Neural progenitor cell (in vitro differentiated cells): ENCODE results near the gene PAQR6. TPM values are rescaled to one million over a fixed set of nuclear protein-coding genes. Genes with fewer than 3 reads are reported as not detected.
A peak's percentile ranks its signal among the peaks of the same experiment; 100 is the strongest.
"Not testable (repeated sequence)": the region's sequence is repeated elsewhere in the genome, so short reads cannot be mapped to it uniquely, and the experiment has no call there.

Experiments used
- DNase-seq: peaks from one replicate; pipeline ENCODE4 v3.0.0-alpha.2; 2016; ENCODE audit warnings: low spot score
- H2AFZ ChIP-seq: fragments of 200-600 bp; sonication (generic); replicated peaks from 2 replicates; pipeline ENCODE4 v1.6.1; 2016; ENCODE audit warnings: antibody characterized with exemption
- H3F3A ChIP-seq: fragments of 200-600 bp; sonication (generic); 2 replicates; pipeline ENCODE4 v1.6.1; 2016; ENCODE audit warnings: antibody characterized with exemption, low read depth
- H3K27ac ChIP-seq: fragments of 200-600 bp; sonication (generic); 2 replicates; pipeline ENCODE4 v1.5.1; 2016; ENCODE audit warnings: mild to moderate bottlenecking
- H3K27me3 ChIP-seq: fragments of 200-600 bp; sonication (generic); 2 replicates; pipeline ENCODE4 v1.6.1; 2016; ENCODE audit warnings: mild to moderate bottlenecking, moderate library complexity
- H3K36me3 ChIP-seq: fragments of 200-600 bp; sonication (generic); 2 replicates; pipeline ENCODE4 v1.5.1; 2016
- H3K4me1 ChIP-seq: fragments of 200-600 bp; sonication (generic); 2 replicates; pipeline ENCODE4 v1.6.1; 2016; ENCODE audit warnings: mixed run types
- H3K4me2 ChIP-seq: fragments of 200-600 bp; sonication (generic); 2 replicates; pipeline ENCODE4 v1.6.1; 2016
- H3K4me3 ChIP-seq: fragments of 200-600 bp; sonication (generic); 2 replicates; pipeline ENCODE4 v1.5.1; 2016
- H3K79me2 ChIP-seq: fragments of 200-600 bp; sonication (generic); 2 replicates; pipeline ENCODE4 v1.6.1; 2016; ENCODE audit warnings: low read depth
- H3K9ac ChIP-seq: fragments of 200-600 bp; sonication (generic); 2 replicates; pipeline ENCODE4 v1.6.1; 2016
- H3K9me3 ChIP-seq: fragments of 200-600 bp; sonication (generic); 2 replicates; pipeline ENCODE4 v1.5.1; 2016; ENCODE audit warnings: low read depth
- H4K20me1 ChIP-seq: fragments of 200-600 bp; sonication (generic); 2 replicates; pipeline ENCODE4 v1.6.1; 2016; ENCODE audit warnings: low read depth
- H3K27ac Mint-ChIP-seq: 3 replicates; pipeline ENCODE4 v1.8.0; 2021; ENCODE audit warnings: mixed read lengths
- H3K27me3 Mint-ChIP-seq: 2 replicates; pipeline ENCODE4 v1.8.0; 2022; ENCODE audit warnings: low read depth, mild to moderate bottlenecking, inconsistent platforms, moderate library complexity, mixed read lengths; ENCODE audit not compliant: insufficient read depth
- H3K36me3 Mint-ChIP-seq: 3 replicates; pipeline ENCODE4 v1.8.0; 2021; ENCODE audit warnings: mixed read lengths
- H3K4me1 Mint-ChIP-seq: 3 replicates; pipeline ENCODE4 v1.8.0; 2021; ENCODE audit warnings: mixed read lengths
- H3K4me3 Mint-ChIP-seq: 3 replicates; pipeline ENCODE4 v1.8.0; 2021; ENCODE audit warnings: mild to moderate bottlenecking, moderate library complexity, mixed read lengths
- H3K9me3 Mint-ChIP-seq: 3 replicates; pipeline ENCODE4 v1.8.0; 2020; ENCODE audit warnings: mixed read lengths
- EZH2 ChIP-seq: fragments of 200-600 bp; sonication (generic); IDR thresholded peaks from 2 replicates; pipeline ENCODE4 v1.6.1; 2017; ENCODE audit warnings: antibody characterized with exemption, mild to moderate bottlenecking, moderate library complexity
- EZH2phosphoT487 ChIP-seq: fragments of 200-600 bp; sonication (generic); IDR thresholded peaks from 2 replicates; pipeline ENCODE4 v1.6.1; 2017; ENCODE audit warnings: antibody characterized with exemption
- total RNA-seq: library from RNA; depleted of rRNA; stranded (reverse); fragments of >200 nt; gene quantifications from 2 replicates; pipeline ENCODE4 v1.2.3, GENCODE V29; 2015; ENCODE audit warnings: low replicate concordance
- TF ChIP-seq, protein P1 (sequence below): fragments of 200-600 bp; sonication (generic); IDR thresholded peaks from 2 replicates; pipeline ENCODE4 v1.5.1; 2017; ENCODE audit warnings: antibody characterized with exemption, mild to moderate bottlenecking

PAQR6 gene
- total RNA-seq, 1 donor from 2014 or later = 5.0 TPM

- peaks cover 11% of the 10 kb centered on the region for H4K20me1 ChIP-seq
- no peak overlapping the region for H2AFZ ChIP-seq
- H3K36me3 Mint-ChIP-seq = peaks cover 22% of the 10 kb centered on the region
- H3K4me3 Mint-ChIP-seq = no peak overlapping the region
- peaks cover 4% of the 10 kb centered on the region for H3K4me1 Mint-ChIP-seq
- H3K9me3 Mint-ChIP-seq = no peaks in the 10 kb centered on the region
- no peak overlapping the region for H3K4me3 ChIP-seq
- no peak overlapping the region for H3K27ac ChIP-seq
- H3K9ac ChIP-seq = no peak overlapping the region
- no peak for TF ChIP-seq EZH2
- TF ChIP-seq, protein P1, sequence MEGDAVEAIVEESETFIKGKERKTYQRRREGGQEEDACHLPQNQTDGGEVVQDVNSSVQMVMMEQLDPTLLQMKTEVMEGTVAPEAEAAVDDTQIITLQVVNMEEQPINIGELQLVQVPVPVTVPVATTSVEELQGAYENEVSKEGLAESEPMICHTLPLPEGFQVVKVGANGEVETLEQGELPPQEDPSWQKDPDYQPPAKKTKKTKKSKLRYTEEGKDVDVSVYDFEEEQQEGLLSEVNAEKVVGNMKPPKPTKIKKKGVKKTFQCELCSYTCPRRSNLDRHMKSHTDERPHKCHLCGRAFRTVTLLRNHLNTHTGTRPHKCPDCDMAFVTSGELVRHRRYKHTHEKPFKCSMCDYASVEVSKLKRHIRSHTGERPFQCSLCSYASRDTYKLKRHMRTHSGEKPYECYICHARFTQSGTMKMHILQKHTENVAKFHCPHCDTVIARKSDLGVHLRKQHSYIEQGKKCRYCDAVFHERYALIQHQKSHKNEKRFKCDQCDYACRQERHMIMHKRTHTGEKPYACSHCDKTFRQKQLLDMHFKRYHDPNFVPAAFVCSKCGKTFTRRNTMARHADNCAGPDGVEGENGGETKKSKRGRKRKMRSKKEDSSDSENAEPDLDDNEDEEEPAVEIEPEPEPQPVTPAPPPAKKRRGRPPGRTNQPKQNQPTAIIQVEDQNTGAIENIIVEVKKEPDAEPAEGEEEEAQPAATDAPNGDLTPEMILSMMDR = no peak
- TF ChIP-seq EZH2phosphoT487 = no peak
- peaks cover 25% of the 10 kb centered on the region for H3K79me2 ChIP-seq
- no peaks in the 10 kb centered on the region for H3K9me3 ChIP-seq
- no peaks in the 10 kb centered on the region for H3K27me3 ChIP-seq
- H3K4me2 ChIP-seq = no peak overlapping the region
- no peaks in the 10 kb centered on the region for H3K4me1 ChIP-seq
- H3K27ac Mint-ChIP-seq = no peak overlapping the region
- H3K36me3 ChIP-seq = peaks cover 5% of the 10 kb centered on the region
- peaks cover 10% of the 10 kb centered on the region for H3F3A ChIP-seq
- no peak for DNase-seq
- H3K27me3 Mint-ChIP-seq = peaks cover 2% of the 10 kb centered on the region
Measured at GRCh38 chr1:156221986-156222692, 25.7 kb downstream of the PAQR6 start.

- Mint-ChIP-seq H3K4me1 (peaks cover under 1% of the 10 kb centered on the region), H3K9me3 (no peaks in the 10 kb centered on the region), H3K36me3 (peaks cover 19% of the 10 kb centered on the region), H3K4me3 (no peak overlapping the region), H3K27ac (no peak overlapping the region), H3K27me3 (no peaks in the 10 kb centered on the region)
- peaks cover 37% of the 10 kb centered on the region for H3K79me2 ChIP-seq
- no peaks in the 10 kb centered on the region for H3K27me3 ChIP-seq
- H4K20me1 ChIP-seq = peaks cover 7% of the 10 kb centered on the region
- no peak overlapping the region for H3K4me3 ChIP-seq
- no peak overlapping the region for H3K4me2 ChIP-seq
- no peak overlapping the region for H3K9ac ChIP-seq
- H3K27ac ChIP-seq = no peak overlapping the region
- TF ChIP-seq, protein P1 = no peak
- TF ChIP-seq EZH2 = no peak
- no peak for TF ChIP-seq EZH2phosphoT487
- no peak for DNase-seq
- no peaks in the 10 kb centered on the region for H3K4me1 ChIP-seq
- H3K9me3 ChIP-seq = no peaks in the 10 kb centered on the region
- peaks cover 10% of the 10 kb centered on the region for H3F3A ChIP-seq
- H3K36me3 ChIP-seq = no peaks in the 10 kb centered on the region
- H2AFZ ChIP-seq = no peak overlapping the region
Measured at GRCh38 chr1:156220226-156220625, 27.6 kb downstream of the PAQR6 start.

DNA sequence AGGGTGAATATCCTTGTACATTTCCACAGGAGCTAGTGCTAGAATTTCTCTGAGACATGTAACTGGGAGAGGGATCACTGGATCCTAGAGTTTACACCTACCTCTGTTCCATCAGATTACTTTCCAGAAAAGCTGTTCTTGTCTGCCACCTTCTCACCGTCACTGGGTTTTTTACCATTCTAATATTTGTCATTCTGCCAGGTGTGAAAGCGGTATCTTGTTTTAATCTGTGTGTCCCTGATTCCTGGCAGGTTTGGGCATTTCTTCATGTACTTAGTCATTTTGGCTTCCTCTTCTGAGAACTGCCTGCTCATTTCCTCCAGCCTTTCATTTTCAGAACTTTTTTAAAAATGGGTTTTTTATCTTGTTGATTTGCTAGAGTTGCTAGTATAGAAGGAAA, 30.0 kb downstream of the PAQR6 start:
- Histone ChIP-seq H3K27ac (no peak overlapping the region), H3K79me2 (peaks cover 57% of the 10 kb centered on the region), H3K4me2 (no peak overlapping the region)

GRCh38 chr1:156216361-156217086, 31.3 kb downstream of the PAQR6 start:
- peaks cover 57% of the 10 kb centered on the region for H3K79me2 ChIP-seq
- not testable (repeated sequence) for H3K9me3 Mint-ChIP-seq, H3K4me3 ChIP-seq, H3K27me3 Mint-ChIP-seq, H3K27me3 ChIP-seq, H3K4me3 Mint-ChIP-seq, H3K9me3 ChIP-seq, H3F3A ChIP-seq, H4K20me1 ChIP-seq, H3K4me2 ChIP-seq, H3K27ac Mint-ChIP-seq, H3K9ac ChIP-seq, H3K36me3 ChIP-seq, H2AFZ ChIP-seq, DNase-seq, H3K27ac ChIP-seq
- H3K4me1 Mint-ChIP-seq = peaks cover 12% of the 10 kb centered on the region
- peaks cover 15% of the 10 kb centered on the region for H3K36me3 Mint-ChIP-seq
- H3K4me1 ChIP-seq = peaks cover 10% of the 10 kb centered on the region

More for the DNA sequence above, 30.0 kb downstream of the PAQR6 start:
- H3K9me3 Mint-ChIP-seq = no peaks in the 10 kb centered on the region
- no peak for DNase-seq
- Histone ChIP-seq H3K27me3 (no peaks in the 10 kb centered on the region), H2AFZ (no peak overlapping the region), H3K9ac (no peak overlapping the region), H4K20me1 (peaks cover 9% of the 10 kb centered on the region), H3K9me3 (no peaks in the 10 kb centered on the region), H3K4me3 (no peak overlapping the region), H3K36me3 (no peaks in the 10 kb centered on the region), H3K4me1 (peaks cover 7% of the 10 kb centered on the region), H3F3A (peaks cover 6% of the 10 kb centered on the region)
- TF ChIP-seq EZH2phosphoT487 = no peak
- TF ChIP-seq, protein P1 = no peak
- TF ChIP-seq EZH2 = no peak
- H3K36me3 Mint-ChIP-seq = peaks cover 18% of the 10 kb centered on the region
- peak overlapping the region; percentile 26 for H3K27ac Mint-ChIP-seq
- no peaks in the 10 kb centered on the region for H3K27me3 Mint-ChIP-seq
- H3K4me3 Mint-ChIP-seq = no peak overlapping the region
- peaks cover 9% of the 10 kb centered on the region for H3K4me1 Mint-ChIP-seq
